GM12874 (cell line): Measurements from ENCODE around the gene SCN3B.

ENCODE experiments used
- TF ChIP-seq, protein P1 (sequence below): IDR thresholded peaks from 2 replicates; pipeline ENCODE4 v1.5.1; 2011; ENCODE audit warnings: low read depth, mild to moderate bottlenecking, control low read depth, low read length, moderate library complexity; ENCODE audit not compliant: insufficient read depth

The SCN3B gene

GRCh38 chr11:123640677-123641494 lies 13.5 kb downstream of the SCN3B start:
- TF ChIP-seq, protein P1, sequence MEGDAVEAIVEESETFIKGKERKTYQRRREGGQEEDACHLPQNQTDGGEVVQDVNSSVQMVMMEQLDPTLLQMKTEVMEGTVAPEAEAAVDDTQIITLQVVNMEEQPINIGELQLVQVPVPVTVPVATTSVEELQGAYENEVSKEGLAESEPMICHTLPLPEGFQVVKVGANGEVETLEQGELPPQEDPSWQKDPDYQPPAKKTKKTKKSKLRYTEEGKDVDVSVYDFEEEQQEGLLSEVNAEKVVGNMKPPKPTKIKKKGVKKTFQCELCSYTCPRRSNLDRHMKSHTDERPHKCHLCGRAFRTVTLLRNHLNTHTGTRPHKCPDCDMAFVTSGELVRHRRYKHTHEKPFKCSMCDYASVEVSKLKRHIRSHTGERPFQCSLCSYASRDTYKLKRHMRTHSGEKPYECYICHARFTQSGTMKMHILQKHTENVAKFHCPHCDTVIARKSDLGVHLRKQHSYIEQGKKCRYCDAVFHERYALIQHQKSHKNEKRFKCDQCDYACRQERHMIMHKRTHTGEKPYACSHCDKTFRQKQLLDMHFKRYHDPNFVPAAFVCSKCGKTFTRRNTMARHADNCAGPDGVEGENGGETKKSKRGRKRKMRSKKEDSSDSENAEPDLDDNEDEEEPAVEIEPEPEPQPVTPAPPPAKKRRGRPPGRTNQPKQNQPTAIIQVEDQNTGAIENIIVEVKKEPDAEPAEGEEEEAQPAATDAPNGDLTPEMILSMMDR: peak; percentile 87

- TF ChIP-seq, protein P1: no peak
Observed at GRCh38 chr11:123640029-123640428, 14.4 kb downstream of the SCN3B start.

DNA sequence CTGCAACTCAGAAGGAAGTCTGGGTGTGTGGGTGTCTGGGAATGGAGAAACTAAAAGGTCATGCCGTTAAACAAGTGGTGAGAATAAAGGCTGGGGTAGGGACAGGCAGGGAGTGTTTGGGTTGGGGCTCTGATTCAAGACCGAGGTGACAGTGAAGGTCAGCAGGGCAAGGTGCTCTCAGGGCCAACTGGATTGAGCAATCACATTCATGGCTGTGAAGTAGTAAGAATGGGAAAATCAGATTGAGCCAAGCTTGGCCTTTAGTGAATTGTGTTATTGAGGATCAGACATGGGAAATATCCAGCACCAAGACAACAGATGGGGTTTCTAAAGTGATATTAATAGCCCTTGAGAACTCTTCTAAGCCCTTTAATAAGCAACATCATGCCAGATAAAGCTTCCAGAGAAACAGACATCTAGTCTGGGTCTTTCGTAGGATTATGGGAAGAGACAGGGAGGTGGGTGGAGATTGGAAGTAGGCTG lies 24.3 kb downstream of the SCN3B start:
- TF ChIP-seq, protein P1: no peak

DNA sequence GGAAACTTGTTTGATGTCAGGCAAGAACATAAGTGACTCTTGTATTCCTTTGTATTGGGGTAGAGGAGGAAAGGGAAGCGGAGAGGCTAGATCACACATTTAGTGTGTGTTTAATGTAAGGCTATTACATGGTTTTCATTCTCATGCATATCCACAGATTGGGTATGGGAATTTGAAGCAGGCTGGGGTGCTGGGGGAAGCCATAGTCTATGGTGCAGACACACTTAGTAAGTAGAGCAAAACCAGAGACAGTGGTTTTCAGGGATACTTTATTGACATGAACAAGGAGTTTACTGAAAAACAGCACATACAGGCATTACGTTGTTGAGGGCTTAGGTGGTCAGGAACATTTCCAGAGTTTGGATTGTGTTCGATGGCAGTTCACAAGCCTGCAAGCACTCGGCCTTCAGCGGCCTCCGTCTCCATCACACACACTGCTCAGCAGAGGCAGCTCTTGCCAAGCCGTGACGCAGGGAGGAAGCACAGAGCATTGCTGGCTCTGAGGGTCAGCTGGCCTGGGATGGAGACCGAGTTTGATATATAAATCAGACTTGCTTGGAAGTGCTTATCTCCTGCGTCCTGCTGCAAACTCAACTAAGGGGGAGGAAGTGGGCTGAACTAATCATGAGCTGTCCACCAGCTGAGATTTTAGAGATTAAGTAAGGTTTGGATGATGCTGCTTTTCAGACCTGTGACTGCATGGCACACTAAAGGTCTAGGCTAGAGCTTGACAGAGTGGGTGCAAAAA lies 25.3 kb downstream of the SCN3B start:
- TF ChIP-seq, protein P1: no peak

- TF ChIP-seq, protein P1: no peak
Observed at GRCh38 chr11:123624974-123625373, 29.4 kb downstream of the SCN3B start.

- TF ChIP-seq, protein P1: no peak
Observed at GRCh38 chr11:123622576-123622975, 31.8 kb downstream of the SCN3B start.

DNA sequence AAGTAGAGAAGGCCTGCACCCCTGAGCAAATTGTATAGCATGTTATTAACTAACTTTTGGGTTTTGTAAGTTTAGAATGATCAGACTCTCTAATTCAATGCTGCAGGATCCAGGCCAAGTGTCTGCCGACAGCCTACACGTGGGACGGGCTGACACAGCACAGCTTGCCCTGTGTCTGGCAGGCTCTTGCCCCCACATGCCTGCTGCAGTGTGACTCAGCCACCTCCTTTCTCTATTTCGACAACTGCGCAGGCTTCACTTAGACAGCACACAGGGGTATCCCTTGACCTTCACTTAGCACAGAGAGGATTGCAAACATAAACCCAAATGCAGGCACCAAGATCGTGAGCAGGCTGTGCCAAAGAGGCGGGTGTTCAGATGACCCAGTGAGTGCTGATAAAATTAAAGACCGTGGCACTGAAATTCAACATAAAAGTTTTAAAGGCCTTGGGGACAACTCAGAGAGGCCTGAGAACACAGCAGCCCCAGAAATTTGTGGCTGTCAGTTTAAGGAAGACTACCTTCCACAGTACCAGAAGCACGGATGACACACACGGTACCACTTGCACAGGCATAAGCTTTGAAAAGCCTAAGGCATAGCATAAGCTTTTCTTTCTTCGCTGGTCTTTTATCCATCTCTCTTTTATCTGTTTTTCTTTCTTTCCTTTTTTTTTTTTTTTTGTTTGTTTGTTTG lies 37.8 kb downstream of the SCN3B start:
- TF ChIP-seq, protein P1: no peak
